GM19372 (cell line): ENCODE measurements around the gene KCNJ11.

ENCODE experiments used
- ATAC-seq: cut with Tn5 transposase; IDR thresholded peaks from one replicate; pipeline ENCODE4 v1.9.1; 2021; ENCODE audit warnings: mild to moderate bottlenecking, low read depth, moderate library complexity; ENCODE audit not compliant: unreplicated experiment

Gene KCNJ11

DNA sequence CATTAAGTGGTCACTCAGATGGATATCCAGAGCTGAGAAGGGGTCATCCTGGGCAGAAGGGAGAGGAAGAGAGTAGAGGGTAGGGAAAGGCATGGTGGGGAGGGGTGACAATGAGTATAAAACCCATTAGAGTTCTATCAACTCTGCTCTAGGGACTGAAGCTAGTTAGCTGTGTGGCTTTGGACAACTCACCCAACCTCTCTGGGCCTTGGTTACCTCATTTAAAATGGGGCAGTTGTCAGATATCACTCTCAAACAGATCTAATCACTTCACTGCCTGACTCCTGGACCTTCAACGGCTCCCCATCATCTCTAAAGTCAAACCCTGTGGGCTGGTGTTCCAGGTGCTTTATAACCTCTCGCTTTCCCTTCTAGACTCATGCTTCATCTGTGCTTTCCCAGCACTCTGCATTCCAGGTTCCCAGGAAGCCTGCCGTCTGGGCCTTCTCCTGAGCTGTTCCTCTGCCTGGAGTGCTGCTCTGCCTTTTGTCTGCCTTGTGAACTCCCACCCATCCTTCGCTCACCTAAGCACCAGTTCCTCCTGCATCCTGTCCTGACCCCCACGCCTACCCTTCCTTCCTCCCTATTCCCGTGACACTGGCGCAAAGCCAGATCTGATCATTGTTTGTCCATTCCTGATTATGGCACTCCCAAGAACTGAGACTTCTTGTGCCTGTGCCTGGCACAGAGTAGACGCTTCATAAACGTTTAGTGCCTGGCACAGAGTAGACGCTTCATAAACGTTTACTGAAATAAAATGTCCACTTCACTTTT lies 22.3 kb upstream of the KCNJ11 start:
- no peak for ATAC-seq

DNA sequence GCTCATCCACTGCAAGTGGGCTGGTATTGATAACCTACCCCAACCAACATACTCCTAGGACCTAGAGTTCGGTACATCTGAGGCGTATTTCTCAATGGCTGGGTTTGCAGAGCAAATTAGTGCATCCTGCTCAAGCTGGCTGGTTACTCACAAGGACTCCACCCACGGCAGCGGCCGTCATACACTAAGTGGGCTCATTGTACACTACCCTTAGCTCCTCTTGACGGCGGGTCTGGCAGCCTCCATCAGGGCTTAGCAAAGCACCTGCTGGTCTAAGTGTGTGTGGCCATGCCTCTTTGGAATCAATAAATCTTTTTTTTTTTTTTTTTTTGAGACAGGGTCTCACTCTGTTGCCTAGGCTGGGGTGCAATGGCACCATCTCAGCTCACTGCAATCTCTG lies 20.2 kb upstream of the KCNJ11 start:
- no peak for ATAC-seq

DNA sequence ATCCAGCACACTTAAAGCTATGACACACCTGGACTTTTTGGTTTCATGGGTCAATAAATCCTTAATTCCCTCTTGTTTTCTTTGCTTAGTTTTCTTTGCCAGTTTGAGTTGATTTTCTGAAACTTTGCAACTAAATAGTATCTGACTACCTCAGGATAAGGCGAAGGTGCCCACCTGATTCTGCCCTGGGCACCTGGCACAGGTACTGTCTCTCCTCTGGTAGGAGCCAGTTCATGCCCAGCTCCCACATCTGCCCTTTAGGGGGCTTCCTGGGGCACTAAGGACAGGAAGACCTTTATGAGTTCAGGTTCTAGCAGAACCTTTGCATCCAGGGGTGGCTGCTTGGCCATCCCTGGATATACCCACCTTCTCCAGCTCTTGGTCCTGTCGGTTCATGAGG lies 19.6 kb upstream of the KCNJ11 start:
- no peak for ATAC-seq

DNA sequence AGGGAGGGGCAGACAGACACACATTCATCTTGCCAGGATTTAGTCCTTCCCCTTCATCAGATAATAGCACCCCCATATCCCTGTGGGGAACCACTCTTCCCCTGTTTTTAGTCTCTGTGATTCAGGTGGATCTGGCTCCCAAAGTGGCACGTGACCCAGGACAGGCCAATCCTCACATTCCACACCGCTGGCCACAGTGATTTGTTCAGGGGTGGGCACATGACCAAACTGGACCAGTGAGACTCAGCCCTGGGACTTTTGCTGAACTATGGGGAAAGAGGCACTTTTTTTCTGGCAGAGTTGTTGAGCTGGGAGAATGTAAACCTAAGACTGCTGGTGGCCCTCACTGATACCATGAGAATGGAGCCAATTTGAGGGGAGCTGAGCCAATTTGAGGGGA lies 19.1 kb upstream of the KCNJ11 start:
- no peak for ATAC-seq

DNA sequence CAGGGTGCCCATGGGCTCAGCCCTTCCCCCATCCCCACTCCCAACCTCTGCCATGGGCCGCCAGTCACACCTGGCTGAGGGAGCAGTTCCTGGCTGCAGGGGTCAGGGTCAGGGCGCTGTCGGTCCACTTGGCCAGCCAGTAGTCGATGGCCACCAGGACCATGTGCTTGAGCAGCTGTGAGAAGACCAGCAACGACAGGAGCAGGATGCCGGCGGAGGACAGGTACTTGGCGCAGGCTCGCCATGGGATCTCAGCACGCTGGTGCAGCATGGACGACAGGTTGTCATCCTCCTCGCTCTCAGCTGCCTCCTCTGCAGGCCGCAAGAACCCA lies 18.3 kb upstream of the KCNJ11 start:
- no peak for ATAC-seq

DNA sequence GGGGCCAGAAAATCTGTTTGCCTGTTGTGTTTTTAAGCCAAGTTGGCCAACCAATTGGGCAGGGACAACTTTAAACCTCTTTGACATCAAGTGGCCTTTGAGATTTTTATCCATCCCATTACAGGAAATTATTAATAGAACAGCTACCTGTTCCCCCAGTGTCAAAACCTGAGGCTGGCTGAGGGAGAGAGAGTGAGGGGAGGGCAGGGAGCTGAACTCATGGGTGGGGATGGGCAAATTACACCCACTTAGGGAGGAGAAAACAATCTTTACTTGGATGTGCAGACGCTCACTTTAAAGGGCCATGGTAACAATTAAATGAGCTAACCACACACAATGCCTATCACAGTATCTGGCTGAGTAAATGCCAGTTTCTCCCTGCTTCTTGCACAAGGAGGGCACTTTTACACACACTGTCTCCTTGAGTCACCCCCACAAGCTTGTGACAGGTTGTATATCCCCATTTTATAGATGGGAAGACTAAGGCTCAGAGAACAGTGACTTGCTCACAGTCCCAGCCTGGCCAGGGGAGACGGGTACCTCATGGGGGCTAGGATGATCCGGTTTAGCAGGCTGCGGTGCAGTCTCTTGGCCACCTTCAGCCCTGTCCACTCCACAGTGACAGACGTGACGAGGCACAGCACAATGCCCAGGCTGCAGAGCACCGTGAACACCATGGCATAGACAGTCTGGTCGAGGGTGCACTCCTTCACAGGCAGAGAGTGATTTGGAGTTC lies 17.8 kb upstream of the KCNJ11 start:
- no peak for ATAC-seq

DNA sequence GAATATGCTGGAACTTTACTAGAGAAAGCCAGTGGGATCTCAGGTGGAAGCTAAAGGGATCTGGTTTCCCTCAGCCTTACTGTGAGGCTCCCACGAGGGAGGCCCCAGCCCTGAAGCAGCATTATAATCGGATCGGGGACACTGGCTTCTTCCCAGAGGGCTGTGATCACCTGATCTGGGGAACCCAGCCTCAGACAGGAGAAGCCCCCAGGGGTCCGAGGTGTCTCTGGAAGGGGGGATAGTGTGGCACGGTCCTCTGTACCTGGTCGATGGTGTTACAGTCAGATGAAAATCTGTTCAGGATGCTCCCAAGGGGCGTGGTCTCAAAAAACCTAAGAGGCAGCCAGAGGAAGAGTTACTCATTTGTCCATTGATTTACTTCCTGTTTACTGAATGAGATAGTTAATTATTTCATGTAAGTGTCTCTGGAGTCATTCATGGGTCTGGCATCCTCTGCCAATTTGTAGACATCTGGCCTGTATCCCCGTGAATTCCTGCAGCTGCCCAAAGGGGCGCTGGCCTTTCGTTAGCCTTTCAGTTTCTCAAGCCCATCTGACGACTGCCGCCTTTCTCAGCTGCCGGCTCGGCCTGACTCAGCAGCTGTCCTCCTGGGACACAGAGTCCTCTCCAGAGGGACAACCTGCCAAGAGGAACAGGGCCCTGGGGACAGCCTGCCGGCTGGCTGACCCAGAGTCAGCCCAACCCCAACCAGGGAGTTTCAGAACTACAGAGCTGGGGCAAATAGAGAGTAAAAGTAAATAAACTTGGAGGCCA lies 17.0 kb upstream of the KCNJ11 start:
- no peak for ATAC-seq

DNA sequence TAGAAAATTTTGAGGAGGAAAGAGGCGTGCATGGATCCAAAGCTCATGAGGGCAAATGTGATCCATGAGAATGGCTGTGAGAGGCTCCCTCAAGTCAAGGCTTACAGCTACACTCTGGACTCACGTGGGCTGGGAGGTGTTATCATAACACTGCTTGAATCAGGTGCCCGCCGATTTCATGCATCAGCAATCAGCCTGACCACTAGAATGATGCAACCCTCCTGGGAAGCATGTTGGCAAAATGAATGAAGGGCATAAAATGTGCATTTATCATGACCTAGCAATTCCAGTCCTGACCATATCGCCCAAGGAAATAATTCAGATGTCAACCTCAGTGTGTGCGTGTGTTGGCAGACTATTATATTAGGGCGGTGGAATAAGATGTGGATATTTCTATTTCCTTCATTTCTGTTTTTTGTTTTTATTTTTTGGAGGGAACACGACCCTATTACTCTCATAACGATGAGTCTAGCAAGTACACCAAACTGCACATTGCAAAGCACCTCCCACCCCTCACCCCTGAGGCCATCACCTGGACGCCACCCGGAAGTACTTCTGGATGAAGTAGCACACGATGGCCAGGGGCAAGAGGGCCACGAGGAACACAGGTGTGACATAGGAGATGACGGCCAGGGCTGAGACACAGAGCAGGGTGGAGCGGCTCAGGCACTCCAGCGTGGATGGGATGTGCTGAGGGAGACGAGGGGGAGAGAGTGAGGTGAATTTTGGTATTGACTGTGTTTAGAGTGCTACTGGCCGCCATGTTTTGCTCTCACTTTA lies 15.7 kb upstream of the KCNJ11 start:
- ATAC-seq = no peak

DNA sequence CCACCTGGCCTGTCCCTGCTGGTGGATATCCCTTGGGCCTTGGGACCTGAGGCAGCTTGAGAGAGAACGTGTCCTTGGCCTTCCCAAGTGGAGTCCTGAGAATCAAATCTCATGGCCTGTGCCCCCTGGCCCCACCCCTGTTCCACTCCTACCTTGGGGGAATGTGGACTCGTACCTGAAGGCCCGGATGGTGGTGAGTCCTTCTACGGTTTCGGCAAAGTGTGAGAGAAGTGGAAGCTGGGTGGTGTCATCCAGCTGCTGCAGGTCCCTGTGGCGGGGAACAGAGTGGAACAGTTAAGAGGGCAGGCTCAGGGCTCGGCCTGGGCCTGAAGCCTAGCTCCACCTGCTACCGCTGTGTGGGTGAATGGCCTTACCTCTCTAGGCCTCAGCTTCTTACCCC lies 14.0 kb upstream of the KCNJ11 start:
- no peak for ATAC-seq

DNA sequence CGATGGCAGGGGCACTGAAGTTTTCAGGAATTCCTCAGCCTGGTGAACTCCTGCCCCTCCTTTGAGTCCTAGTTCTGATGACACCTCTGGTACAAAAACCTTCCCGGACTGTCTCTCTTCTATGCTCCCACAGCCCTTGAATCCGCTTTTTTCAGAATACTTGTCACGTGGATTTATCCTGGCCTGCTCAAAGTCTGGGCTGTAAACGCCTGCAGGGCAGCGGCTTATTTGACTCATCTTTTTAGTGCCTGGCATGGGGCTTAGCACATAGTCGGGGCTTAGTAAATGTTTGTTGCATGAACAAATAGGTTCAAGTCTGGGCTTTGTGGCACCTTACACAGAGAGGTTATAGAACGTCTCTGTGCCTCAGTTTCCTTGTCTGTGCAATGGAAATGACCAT lies 13.4 kb upstream of the KCNJ11 start:
- no peak for ATAC-seq

DNA sequence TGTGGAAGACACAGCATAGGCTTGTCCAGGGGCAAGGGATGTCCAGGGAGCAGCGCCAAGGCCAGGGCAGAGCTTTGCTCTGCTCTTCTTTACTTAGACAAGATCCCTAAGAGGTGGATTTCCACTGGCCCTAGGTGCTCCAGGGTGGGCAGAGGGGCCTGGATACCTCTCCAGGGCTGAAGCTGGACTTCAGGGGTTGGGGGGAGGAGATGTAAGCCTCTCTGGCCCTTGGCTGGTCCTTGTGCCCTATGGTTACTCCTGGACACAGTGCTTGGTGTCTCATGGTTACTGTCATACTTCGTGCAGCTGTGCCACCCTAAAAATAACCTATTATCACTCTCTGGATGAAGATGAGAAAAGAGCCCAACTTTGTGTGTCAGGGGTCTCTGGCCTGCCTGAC lies 12.9 kb upstream of the KCNJ11 start:
- ATAC-seq = no peak

DNA sequence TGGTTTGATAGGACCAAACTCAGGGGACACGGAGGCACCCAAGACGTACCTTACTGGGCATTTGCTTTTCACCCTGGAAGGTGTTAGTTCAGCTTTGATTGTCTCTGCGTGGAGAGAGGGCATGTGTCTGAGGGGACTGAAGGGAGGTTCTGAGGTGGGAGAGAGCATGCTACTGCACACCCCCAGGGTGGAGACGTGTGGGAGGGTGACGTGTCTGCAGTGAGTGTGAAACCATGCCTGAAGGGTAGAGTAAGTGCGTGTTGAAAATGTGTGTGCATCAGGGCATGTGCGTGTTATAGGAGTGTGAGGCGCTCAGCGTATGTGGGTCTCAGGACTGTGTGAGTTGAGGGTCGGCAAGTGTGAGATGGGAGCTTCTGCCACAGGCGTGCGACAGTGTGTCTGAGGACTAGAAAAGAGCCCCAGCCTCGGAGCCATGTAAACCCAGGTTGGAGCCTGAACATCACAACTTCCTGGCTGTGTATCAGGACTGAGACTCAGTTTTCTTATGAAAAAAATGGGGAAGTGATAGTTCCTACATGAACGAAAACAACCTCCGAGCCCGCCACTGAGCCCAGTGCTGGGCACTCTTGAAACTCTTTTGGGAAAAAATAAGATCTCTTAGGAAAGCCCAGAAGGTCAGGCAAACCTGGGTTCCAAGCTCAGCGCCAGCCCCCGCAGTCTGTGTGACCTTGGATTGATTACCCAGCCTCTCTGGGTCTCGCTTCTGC lies 11.8 kb upstream of the KCNJ11 start:
- ATAC-seq = peak; percentile 72

DNA sequence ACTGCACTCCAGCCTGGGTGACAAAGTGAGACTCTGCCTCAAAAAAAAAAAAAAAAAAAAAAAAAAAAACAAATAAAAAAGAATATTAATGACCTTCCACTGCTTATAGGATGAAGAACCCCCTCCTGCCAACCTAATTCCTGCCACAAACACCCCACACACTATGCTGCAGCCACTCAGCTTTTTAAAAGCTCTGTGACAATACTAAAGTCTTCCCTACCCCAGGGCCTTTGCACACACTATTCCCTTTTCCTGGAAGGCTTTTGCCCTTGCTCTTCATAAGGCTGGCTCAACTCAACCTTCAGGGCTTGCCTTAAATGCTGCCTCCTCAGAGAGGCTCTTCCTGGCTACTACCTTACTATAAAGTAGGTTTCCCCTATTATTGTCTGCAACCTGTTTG lies 10.8 kb upstream of the KCNJ11 start:
- ATAC-seq = no peak

DNA sequence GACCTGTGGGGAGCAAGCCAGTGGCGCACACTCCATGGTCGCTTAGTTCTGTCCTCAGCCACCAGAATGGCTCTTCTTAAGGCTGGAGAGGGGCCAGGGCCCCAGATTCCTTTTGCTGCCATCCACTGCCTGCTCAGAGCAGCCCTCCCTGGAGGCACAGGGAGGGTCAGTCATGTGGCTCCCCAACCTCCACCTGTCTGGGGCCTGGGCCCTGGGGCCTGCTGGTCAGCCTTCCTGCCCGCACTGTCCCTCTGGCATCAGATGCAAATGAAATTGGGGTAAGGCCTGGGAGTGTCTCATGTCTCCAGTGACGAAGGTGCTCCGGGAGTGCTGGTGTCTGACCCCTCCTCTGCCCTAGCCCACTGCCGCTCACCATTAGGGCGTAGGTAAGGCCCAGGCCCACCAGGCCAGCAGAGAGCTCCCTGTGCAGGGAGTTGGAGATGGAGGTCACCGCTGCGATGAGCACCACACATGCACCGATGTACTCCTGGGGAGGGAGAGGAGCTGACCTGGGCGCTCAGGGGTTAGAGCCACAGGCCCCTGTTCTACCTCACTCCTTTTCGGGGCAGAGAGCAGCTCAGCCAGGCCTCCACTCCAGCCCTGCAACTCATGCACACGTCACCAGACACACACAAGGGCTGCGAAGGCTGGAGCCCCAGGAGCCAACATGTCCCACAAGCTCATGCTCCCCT lies 9.0 kb upstream of the KCNJ11 start:
- no peak for ATAC-seq

DNA sequence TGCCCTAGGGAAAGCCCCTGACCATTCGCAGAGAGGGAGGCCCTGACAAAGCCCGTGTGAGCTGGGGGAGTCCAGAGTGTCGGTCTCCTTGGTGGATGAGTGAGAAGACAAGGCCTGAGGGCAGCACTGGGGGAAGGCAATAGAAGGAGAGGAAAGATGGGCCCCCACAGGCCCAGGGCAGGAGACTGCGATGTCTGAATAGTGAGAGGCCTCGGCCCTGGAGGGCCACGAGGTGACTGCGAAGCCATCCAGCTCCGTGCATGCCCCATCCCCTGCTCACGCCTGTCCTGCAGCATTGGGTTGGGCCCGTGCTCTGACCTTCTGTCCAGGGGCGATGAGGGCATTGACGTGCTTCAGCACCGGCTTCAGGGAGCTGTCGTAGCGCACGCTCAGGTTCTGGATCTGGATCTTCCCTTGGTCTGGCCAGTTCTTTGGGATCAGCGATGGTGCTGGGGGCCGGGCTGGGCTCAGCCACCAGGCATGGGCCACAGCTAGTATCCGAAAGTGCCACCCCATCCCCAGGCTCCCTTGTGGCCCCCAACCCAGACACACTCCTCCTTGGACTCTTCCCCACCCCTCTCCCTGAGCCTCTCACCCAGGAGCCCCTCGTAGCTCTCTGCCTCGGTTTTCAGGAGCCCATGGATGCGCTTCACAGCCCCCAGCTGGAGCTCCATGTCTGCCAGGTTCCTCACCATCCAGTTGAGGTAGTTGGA lies 8.3 kb upstream of the KCNJ11 start:
- no peak for ATAC-seq

DNA sequence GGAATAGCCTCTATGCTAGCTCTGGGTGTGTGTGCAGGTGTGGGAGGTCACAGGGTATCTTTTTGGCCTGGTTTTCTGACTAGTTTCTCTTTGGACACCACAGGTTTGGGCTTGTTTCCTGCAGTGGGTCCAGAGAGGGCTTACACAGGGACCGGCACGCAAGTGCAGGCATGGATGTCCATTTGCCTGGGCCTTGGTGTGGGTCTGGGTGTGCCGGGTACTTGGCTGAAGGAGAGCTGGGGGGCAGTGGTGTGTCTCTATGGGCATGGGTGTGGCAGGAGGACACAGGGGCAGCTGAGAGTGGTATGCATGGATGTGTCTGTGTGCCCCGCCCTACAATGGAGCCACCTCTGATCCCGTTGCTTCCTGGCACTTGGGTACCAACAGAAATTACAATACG lies 7.5 kb upstream of the KCNJ11 start:
- no peak for ATAC-seq

DNA sequence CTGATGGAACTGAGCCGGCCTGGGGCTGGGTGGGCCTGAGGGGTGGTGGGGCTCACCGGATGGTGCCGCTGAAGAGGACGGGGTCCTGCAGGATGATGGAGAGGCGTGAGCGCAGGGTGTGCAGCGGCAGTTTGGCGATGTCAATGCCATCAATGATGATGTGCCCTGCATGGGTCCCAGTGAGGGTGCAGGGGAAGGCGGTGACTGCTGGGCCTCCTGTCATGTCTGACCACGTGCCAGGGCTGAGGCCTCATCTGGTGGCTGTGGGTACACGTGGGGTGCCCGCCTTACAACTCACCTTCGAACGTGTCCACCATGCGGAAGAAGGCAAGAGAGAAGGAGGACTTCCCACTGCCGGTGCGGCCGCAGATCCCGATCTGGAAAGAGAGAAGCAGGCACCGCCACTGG lies 7.1 kb upstream of the KCNJ11 start:
- no peak for ATAC-seq

DNA sequence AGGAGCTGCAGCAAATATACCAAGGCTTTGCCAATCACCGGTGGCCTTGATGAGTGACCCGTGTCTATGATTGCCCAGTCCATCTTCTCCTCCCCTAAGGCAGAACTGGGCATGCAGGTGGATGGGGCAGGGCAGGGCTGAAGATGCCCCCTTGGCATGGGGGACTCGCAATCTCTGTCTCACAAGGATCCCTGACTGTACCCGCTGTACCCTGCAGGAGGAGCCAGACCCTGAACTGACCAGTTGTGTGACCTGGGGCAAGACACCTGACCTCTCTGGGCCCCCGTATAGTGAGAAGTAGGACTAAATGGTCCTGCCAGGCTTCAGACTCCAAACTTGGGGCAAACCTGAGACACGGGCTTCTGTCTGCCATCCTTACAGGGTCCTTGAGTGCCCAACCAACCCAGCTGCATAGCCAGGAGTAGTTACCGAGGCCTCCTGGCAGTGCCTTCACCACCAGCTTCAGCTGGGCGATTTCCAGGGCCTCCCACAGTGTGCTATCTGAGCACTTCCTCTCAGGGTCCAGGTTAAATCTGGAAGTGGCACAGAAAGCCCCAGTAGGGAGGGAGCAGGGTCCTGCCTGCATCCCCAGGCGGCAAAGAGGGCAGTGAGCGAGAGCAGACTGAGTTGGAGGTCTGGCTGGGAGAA lies 6.4 kb upstream of the KCNJ11 start:
- ATAC-seq = no peak

DNA sequence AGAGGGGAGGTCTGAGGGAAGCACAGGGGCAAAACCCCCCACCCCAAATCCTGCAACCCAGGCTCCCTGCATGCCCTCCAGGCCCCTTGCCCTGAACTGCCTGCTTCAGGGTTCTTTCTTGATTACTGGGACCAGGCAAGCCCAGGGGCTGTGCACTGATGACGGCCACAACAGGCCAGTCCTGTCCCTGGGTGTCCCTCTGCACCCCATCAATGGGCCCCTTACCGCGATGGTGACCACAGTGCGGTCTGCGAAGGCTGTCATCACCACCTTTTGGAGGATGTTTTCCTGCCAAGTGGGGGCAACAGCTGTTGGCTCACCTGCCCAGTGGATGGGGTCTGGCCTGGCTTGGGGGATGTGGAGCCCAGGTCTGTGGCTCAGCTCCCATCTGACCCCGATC lies 5.0 kb upstream of the KCNJ11 start:
- no peak for ATAC-seq
